AG04449 (cell line): ENCODE data around the gene BAIAP2.

Source experiments
- CTCF ChIA-PET: fragments of 350-600 bp; formaldehyde crosslinking; extraction: SDS; loops from one replicate; lab custom pipeline; 2021; ENCODE audit warnings: antibody characterized with exemption; lab: Yijun Ruan, JAX
- POLR2A ChIA-PET: fragments of 400-600, 350-600 bp; formaldehyde crosslinking; extraction: SDS; loops from one replicate; lab custom pipeline; 2020; ENCODE audit warnings: antibody characterized with exemption, inconsistent platforms; lab: Yijun Ruan, JAX
- DNase-seq: peaks from one replicate; pipeline ENCODE4 v3.0.0-alpha.2; 2010; ENCODE audit warnings: low read depth, low spot score
- H3K4me3 ChIP-seq: 2 replicates; pipeline ENCODE4 v1.5.1; 2011; ENCODE audit warnings: low read depth, mild to moderate bottlenecking, control low read depth, low read length
- TF ChIP-seq, protein P1 (sequence below): IDR thresholded peaks from one replicate; pipeline ENCODE4 v1.5.1; 2011; ENCODE audit warnings: mild to moderate bottlenecking, moderate library complexity, low read length, control low read depth, inconsistent platforms; ENCODE audit not compliant: insufficient read depth; ENCODE audit errors: missing control alignments

The BAIAP2 gene

GRCh38 chr17:80990921-80991644, 43.9 kb upstream of the BAIAP2 start:
- DNase-seq, result no peak
- TF ChIP-seq, protein P1, sequence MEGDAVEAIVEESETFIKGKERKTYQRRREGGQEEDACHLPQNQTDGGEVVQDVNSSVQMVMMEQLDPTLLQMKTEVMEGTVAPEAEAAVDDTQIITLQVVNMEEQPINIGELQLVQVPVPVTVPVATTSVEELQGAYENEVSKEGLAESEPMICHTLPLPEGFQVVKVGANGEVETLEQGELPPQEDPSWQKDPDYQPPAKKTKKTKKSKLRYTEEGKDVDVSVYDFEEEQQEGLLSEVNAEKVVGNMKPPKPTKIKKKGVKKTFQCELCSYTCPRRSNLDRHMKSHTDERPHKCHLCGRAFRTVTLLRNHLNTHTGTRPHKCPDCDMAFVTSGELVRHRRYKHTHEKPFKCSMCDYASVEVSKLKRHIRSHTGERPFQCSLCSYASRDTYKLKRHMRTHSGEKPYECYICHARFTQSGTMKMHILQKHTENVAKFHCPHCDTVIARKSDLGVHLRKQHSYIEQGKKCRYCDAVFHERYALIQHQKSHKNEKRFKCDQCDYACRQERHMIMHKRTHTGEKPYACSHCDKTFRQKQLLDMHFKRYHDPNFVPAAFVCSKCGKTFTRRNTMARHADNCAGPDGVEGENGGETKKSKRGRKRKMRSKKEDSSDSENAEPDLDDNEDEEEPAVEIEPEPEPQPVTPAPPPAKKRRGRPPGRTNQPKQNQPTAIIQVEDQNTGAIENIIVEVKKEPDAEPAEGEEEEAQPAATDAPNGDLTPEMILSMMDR, result no peak
- CTCF ChIA-PET, result interaction anchor here (0.8 to 10.9 kb wide), 6 partner anchors 12 to 564 kb away, joined by 3 to 135 read pairs (median 4); no protein-coding TSS in a partner anchor
- POLR2A ChIA-PET, result no interaction called here
- H3K4me3 ChIP-seq, result peak overlapping the region; percentile 70

GRCh38 chr17:80991645-80992076, 43.3 kb upstream of the BAIAP2 start, which contains the start of gene CHMP6:
Gene CHMP6, plus strand, starts transcription at chr17:80991841. Its CDS starts 78 bp downstream, at chr17:80991919.
- DNase-seq, result no peak
- ChIA-PET POLR2A (no interaction called here), CTCF (interaction anchor here (1.2 to 10.9 kb wide), 5 partner anchors 11 to 565 kb away, joined by 3 to 135 read pairs (median 4); no protein-coding TSS in a partner anchor)
- TF ChIP-seq, protein P1, result no peak
- H3K4me3 ChIP-seq, result peak within 1 kb of the TSS; percentile 70

- CTCF ChIA-PET, result interaction anchor here (0.6 to 10.9 kb wide), 6 partner anchors 11 to 565 kb away, joined by 3 to 135 read pairs (median 4); no protein-coding TSS in a partner anchor
- TF ChIP-seq, protein P1, result no peak
- peak overlapping the region; percentile 70 for H3K4me3 ChIP-seq
- DNase-seq, result no peak
- POLR2A ChIA-PET, result no interaction called here
Observed at GRCh38 chr17:80992077-80992947, 42.6 kb upstream of the BAIAP2 start.

- CTCF ChIA-PET, result interaction anchor here (0.6 to 10.9 kb wide), 6 partner anchors 10 to 516 kb away, joined by 3 to 135 read pairs (median 6); no protein-coding TSS in a partner anchor
- POLR2A ChIA-PET, result no interaction called here
- TF ChIP-seq, protein P1, result no peak
- peak overlapping the region; percentile 70 for H3K4me3 ChIP-seq
- no peak for DNase-seq
Observed at GRCh38 chr17:80992948-80993624, 41.9 kb upstream of the BAIAP2 start.

- no peak for DNase-seq
- POLR2A ChIA-PET, result no interaction called here
- no peak overlapping the region for H3K4me3 ChIP-seq
- CTCF ChIA-PET, result interaction anchor here (1.4 to 2.4 kb wide), 2 partner anchors 11 to 29 kb away, joined by 4 to 8 read pairs; no protein-coding TSS in a partner anchor
- TF ChIP-seq, protein P1, result no peak
Observed at GRCh38 chr17:80995131-80995530, 39.8 kb upstream of the BAIAP2 start.
